ENCODE results near the gene RNGTT. TPM values are rescaled to one million over a fixed set of nuclear protein-coding genes. Genes with fewer than 3 reads are reported as not detected.
"Not testable (repeated sequence)": the region's sequence is repeated elsewhere in the genome, so short reads cannot be mapped to it uniquely, and the experiment has no call there.

The RNGTT gene
- polyA plus RNA-seq, 1 donor from 2014 or later = 37.7 TPM

GRCh38 chr6:88984606-88985005 is 21.2 kb upstream of the RNGTT start:
- peaks cover 4% of the 10 kb centered on the region for H3K27me3 Mint-ChIP-seq
- no peaks in the 10 kb centered on the region for H3K4me1 Mint-ChIP-seq
- no peak overlapping the region for H3K4me3 Mint-ChIP-seq
- H3K9me3 Mint-ChIP-seq = no peaks in the 10 kb centered on the region
- no peaks in the 10 kb centered on the region for H3K36me3 Mint-ChIP-seq
- no peak overlapping the region for H3K27ac Mint-ChIP-seq

GRCh38 chr6:88984152-88984551 is 20.7 kb upstream of the RNGTT start:
- no peaks in the 10 kb centered on the region for H3K36me3 Mint-ChIP-seq
- H3K9me3 Mint-ChIP-seq = no peaks in the 10 kb centered on the region
- no peaks in the 10 kb centered on the region for H3K4me1 Mint-ChIP-seq
- peaks cover 4% of the 10 kb centered on the region for H3K27me3 Mint-ChIP-seq
- no peak overlapping the region for H3K4me3 Mint-ChIP-seq
- no peak overlapping the region for H3K27ac Mint-ChIP-seq

- peaks cover 4% of the 10 kb centered on the region for H3K27me3 Mint-ChIP-seq
- H3K36me3 Mint-ChIP-seq = peaks cover 1% of the 10 kb centered on the region
- peaks cover 0 to 2% (median 0%) of the 10 kb centered on the region in 3 donors for H3K9me3 Mint-ChIP-seq
- H3K27ac Mint-ChIP-seq = no peak overlapping the region
- no peaks in the 10 kb centered on the region for H3K4me1 Mint-ChIP-seq
- H3K4me3 Mint-ChIP-seq = no peak overlapping the region
Measured at GRCh38 chr6:88983532-88983931, 20.1 kb upstream of the RNGTT start.

- H3K36me3 Mint-ChIP-seq, H3K4me3 Mint-ChIP-seq, H3K27me3 Mint-ChIP-seq, H3K9me3 Mint-ChIP-seq, H3K27ac Mint-ChIP-seq, H3K4me1 Mint-ChIP-seq: not testable (repeated sequence)
Measured at GRCh38 chr6:88983129-88983528, 19.7 kb upstream of the RNGTT start.

GRCh38 chr6:88982720-88983119 is 19.3 kb upstream of the RNGTT start:
- peaks cover 3% of the 10 kb centered on the region for H3K27me3 Mint-ChIP-seq
- H3K36me3 Mint-ChIP-seq = peaks cover 1% of the 10 kb centered on the region
- H3K4me3 Mint-ChIP-seq = no peak overlapping the region
- H3K9me3 Mint-ChIP-seq = peaks cover 0 to 2% (median 0%) of the 10 kb centered on the region in 3 donors
- no peak overlapping the region for H3K27ac Mint-ChIP-seq
- no peaks in the 10 kb centered on the region for H3K4me1 Mint-ChIP-seq

- Mint-ChIP-seq H3K36me3 (peaks cover 1% of the 10 kb centered on the region), H3K4me1 (no peaks in the 10 kb centered on the region), H3K4me3 (no peak overlapping the region), H3K27me3 (peaks cover 2% of the 10 kb centered on the region), H3K9me3 (peaks cover 0 to 2% (median 0%) of the 10 kb centered on the region in 3 donors), H3K27ac (no peak overlapping the region)
Measured at GRCh38 chr6:88975369-88975768, 12.0 kb upstream of the RNGTT start.

- H3K9me3 Mint-ChIP-seq = peaks cover 0 to 6% (median 3%) of the 10 kb centered on the region in 3 donors
- H3K4me3 Mint-ChIP-seq = peak overlapping the region in 1 of 4 donors; percentile 8
- H3K4me1 Mint-ChIP-seq = no peaks in the 10 kb centered on the region
- H3K27ac Mint-ChIP-seq = no peak overlapping the region
- no peaks in the 10 kb centered on the region for H3K36me3 Mint-ChIP-seq
- no peaks in the 10 kb centered on the region for H3K27me3 Mint-ChIP-seq
Measured at GRCh38 chr6:88972504-88973423, 9.3 kb upstream of the RNGTT start.

GRCh38 chr6:88970301-88970700 is 6.9 kb upstream of the RNGTT start:
- Mint-ChIP-seq H3K4me1 (peaks cover 0 to 2% (median 0%) of the 10 kb centered on the region in 3 donors), H3K9me3 (peaks cover 0 to 10% (median 6%) of the 10 kb centered on the region in 3 donors), H3K27ac (no peak overlapping the region), H3K36me3 (no peaks in the 10 kb centered on the region), H3K27me3 (no peaks in the 10 kb centered on the region), H3K4me3 (no peak overlapping the region)

GRCh38 chr6:88969255-88969654 is 5.8 kb upstream of the RNGTT start:
- H3K4me3 Mint-ChIP-seq, H3K27me3 Mint-ChIP-seq, H3K36me3 Mint-ChIP-seq, H3K4me1 Mint-ChIP-seq, H3K9me3 Mint-ChIP-seq, H3K27ac Mint-ChIP-seq: not testable (repeated sequence)

GRCh38 chr6:88967891-88968290 is 4.5 kb upstream of the RNGTT start:
- Mint-ChIP-seq H3K36me3 (no peaks in the 10 kb centered on the region), H3K27ac (no peak overlapping the region), H3K4me1 (peaks cover 9 to 17% (median 10%) of the 10 kb centered on the region in 3 donors), H3K27me3 (no peaks in the 10 kb centered on the region), H3K9me3 (peaks cover 0 to 10% (median 6%) of the 10 kb centered on the region in 3 donors), H3K4me3 (no peak overlapping the region)

- Mint-ChIP-seq H3K27me3 (no peaks in the 10 kb centered on the region), H3K4me3 (peak overlapping the region in 1 of 4 donors; percentile 97), H3K4me1 (peaks cover 13 to 19% (median 18%) of the 10 kb centered on the region in 3 donors), H3K36me3 (no peaks in the 10 kb centered on the region), H3K27ac (peak overlapping the region in 1 of 3 donors; percentile 3), H3K9me3 (peaks cover 0 to 10% (median 6%) of the 10 kb centered on the region in 3 donors)
Measured at GRCh38 chr6:88965691-88966090, 2.3 kb upstream of the RNGTT start.

- H3K27ac Mint-ChIP-seq = peak overlapping the region in 1 of 3 donors; percentile 89
- H3K36me3 Mint-ChIP-seq = peaks cover under 1% of the 10 kb centered on the region
- no peaks in the 10 kb centered on the region for H3K27me3 Mint-ChIP-seq
Measured at GRCh38 chr6:88964509-88964908, 1.1 kb upstream of the RNGTT start.

GRCh38 chr6:88958842-88959241 is 4.6 kb downstream of the RNGTT start:
- no peak overlapping the region for H3K4me3 Mint-ChIP-seq
- H3K9me3 Mint-ChIP-seq = peaks cover 0 to 4% (median 0%) of the 10 kb centered on the region in 3 donors
- no peaks in the 10 kb centered on the region for H3K27me3 Mint-ChIP-seq
- peaks cover 28 to 43% (median 32%) of the 10 kb centered on the region in 3 donors for H3K4me1 Mint-ChIP-seq
- peaks cover 7% of the 10 kb centered on the region for H3K36me3 Mint-ChIP-seq
- H3K27ac Mint-ChIP-seq = no peak overlapping the region

More at GRCh38 chr6:88964509-88964908, 1.1 kb upstream of the RNGTT start:
- Mint-ChIP-seq H3K4me1 (peaks cover 14 to 26% (median 25%) of the 10 kb centered on the region in 3 donors), H3K4me3 (peak overlapping the region; percentile 14 to 100 (median 98)), H3K9me3 (peaks cover 0 to 10% (median 6%) of the 10 kb centered on the region in 3 donors)

- no peaks in the 10 kb centered on the region for H3K27me3 Mint-ChIP-seq
- H3K4me3 Mint-ChIP-seq = peak overlapping the region in 1 of 4 donors; percentile 31
- peaks cover 13% of the 10 kb centered on the region for H3K36me3 Mint-ChIP-seq
- H3K9me3 Mint-ChIP-seq = peaks cover 0 to 11% (median 2%) of the 10 kb centered on the region in 3 donors
- H3K4me1 Mint-ChIP-seq = peaks cover 14 to 25% (median 18%) of the 10 kb centered on the region in 3 donors
- no peak overlapping the region for H3K27ac Mint-ChIP-seq
Measured at GRCh38 chr6:88953550-88954386, 9.7 kb downstream of the RNGTT start.

All from IgD-negative memory B cell (primary cell).